HL-60 (cell line): Measurements from ENCODE around the gene STRIT1.

Experiments
- DNase-seq, 2 experiments: peaks; one replicate each; pipeline ENCODE4 v3.0.0-alpha.2; 2010 to 2020; ENCODE audit warnings: low read depth in 1 of 2, low spot score in 1 of 2
- H3K27ac ChIP-seq: fragments of 250-450 bp; sonication (Bioruptor Pico); replicated peaks from 2 replicates; pipeline ENCODE4 v1.5.1; 2020; ENCODE audit warnings: mild to moderate bottlenecking, moderate library complexity
- H3K27me3 ChIP-seq: fragments of 250-450 bp; sonication (Bioruptor Pico); 2 replicates; pipeline ENCODE4 v1.5.1; 2021; ENCODE audit warnings: mild to moderate bottlenecking, moderate library complexity; ENCODE audit not compliant: insufficient read depth, poor library complexity, severe bottlenecking
- H3K4me3 ChIP-seq: replicated peaks from 2 replicates; pipeline ENCODE4 v1.5.1; 2011; ENCODE audit warnings: mild to moderate bottlenecking, control low read depth, low read length; ENCODE audit not compliant: insufficient read depth
- GABPA ChIP-seq: IDR thresholded peaks from 2 replicates; pipeline ENCODE4 v1.6.1; 2012; ENCODE audit warnings: low read depth
- POLR2AphosphoS5 ChIP-seq: IDR thresholded peaks from 2 replicates; pipeline ENCODE4 v1.6.1; 2012; ENCODE audit warnings: low read depth
- REST ChIP-seq: IDR thresholded peaks from 2 replicates; pipeline ENCODE4 v1.6.1; 2012; ENCODE audit warnings: low read depth; ENCODE audit not compliant: insufficient replicate concordance
- SPI1 ChIP-seq: IDR thresholded peaks from 2 replicates; pipeline ENCODE4 v1.6.1; 2012; ENCODE audit warnings: low read depth, mild to moderate bottlenecking, borderline replicate concordance
- TF ChIP-seq, protein P1 (sequence below): IDR thresholded peaks from one replicate; pipeline ENCODE4 v1.5.1; 2011; ENCODE audit warnings: low read length, control low read depth, inconsistent platforms; ENCODE audit not compliant: insufficient read depth

Gene STRIT1

DNA sequence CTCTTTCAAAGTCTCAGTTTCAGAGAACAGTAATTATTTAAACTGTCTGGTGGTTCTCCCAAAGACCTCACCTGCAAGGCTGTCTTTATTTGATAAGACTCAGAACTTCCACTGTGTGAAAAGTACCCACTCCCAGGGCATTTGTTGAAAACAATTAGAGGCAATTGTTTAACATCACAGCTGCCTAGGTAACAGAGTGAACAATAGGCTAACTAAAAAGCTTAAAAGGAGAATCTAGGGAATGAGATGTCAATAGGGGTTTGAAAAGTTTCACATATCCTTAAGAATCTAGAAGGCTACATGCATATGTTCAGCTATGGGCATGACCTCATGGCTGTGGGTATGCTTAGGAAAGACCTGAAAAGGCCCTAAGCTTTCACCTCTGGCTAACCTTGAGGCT lies 2.9 kb upstream of the STRIT1 start:
- no peak overlapping the region for H3K27ac ChIP-seq
- no peak overlapping the region for H3K4me3 ChIP-seq
- no peak for DNase-seq
- TF ChIP-seq GABPA (no peak), SPI1 (no peak), REST (no peak), POLR2AphosphoS5 (no peak)
- TF ChIP-seq, protein P1, sequence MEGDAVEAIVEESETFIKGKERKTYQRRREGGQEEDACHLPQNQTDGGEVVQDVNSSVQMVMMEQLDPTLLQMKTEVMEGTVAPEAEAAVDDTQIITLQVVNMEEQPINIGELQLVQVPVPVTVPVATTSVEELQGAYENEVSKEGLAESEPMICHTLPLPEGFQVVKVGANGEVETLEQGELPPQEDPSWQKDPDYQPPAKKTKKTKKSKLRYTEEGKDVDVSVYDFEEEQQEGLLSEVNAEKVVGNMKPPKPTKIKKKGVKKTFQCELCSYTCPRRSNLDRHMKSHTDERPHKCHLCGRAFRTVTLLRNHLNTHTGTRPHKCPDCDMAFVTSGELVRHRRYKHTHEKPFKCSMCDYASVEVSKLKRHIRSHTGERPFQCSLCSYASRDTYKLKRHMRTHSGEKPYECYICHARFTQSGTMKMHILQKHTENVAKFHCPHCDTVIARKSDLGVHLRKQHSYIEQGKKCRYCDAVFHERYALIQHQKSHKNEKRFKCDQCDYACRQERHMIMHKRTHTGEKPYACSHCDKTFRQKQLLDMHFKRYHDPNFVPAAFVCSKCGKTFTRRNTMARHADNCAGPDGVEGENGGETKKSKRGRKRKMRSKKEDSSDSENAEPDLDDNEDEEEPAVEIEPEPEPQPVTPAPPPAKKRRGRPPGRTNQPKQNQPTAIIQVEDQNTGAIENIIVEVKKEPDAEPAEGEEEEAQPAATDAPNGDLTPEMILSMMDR, result no peak
- H3K27me3 ChIP-seq, result no peaks in the 10 kb centered on the region

DNA sequence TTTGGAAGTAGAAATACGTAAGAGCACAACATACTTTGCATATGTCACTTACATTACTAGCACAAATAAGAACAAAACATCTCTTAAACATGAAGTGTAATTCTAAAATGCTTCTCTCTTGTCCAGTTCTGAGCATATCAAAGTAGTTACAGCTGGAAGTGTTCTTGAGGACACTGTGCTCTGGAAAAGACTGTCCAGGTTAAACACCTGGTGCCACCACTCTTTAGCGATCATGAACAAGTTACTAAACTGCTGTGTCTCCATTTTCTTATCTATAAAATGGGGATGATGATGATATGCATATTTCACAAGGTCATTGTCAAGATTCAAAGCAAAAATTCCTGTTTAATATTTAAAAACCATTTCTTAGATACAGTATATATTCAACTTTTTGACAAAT lies 790 bp downstream of the STRIT1 start:
- Histone ChIP-seq H3K4me3 (no peak overlapping the region), H3K27me3 (no peaks in the 10 kb centered on the region), H3K27ac (no peak overlapping the region)
- TF ChIP-seq, protein P1, result no peak
- TF ChIP-seq POLR2AphosphoS5, result no peak
- no peak for TF ChIP-seq GABPA
- TF ChIP-seq REST, result no peak
- no peak for TF ChIP-seq SPI1
- no peak for DNase-seq

GRCh38 chr3:155292133-155292532 lies 1.4 kb downstream of the STRIT1 start:
- no peaks in the 10 kb centered on the region for H3K27me3 ChIP-seq
- TF ChIP-seq REST (no peak), SPI1 (no peak), POLR2AphosphoS5 (no peak), GABPA (no peak)
- TF ChIP-seq, protein P1, result no peak
- DNase-seq, result no peak
- no peak overlapping the region for H3K27ac ChIP-seq
- no peak overlapping the region for H3K4me3 ChIP-seq
